Muscle layer of colon (tissue), 2 donors: ENCODE data around the gene ARHGAP22.
"Not testable (repeated sequence)": the region's sequence is repeated elsewhere in the genome, so short reads cannot be mapped to it uniquely, and the experiment has no call there.

Source experiments
- H3K27ac ChIP-seq: one replicate; pipeline ENCODE4 v1.7.0; 2013; ENCODE audit warnings: low read depth, mild to moderate bottlenecking, low read length, moderate library complexity
- H3K27me3 ChIP-seq, 2 donors: one replicate each; pipeline ENCODE4 v1.7.0; 2013; ENCODE audit warnings: low read length in 2 of 2, mild to moderate bottlenecking in 2 of 2; ENCODE audit not compliant: insufficient read depth in 2 of 2, control insufficient read depth in 1 of 2
- H3K36me3 ChIP-seq: one replicate; pipeline ENCODE4 v1.7.0; 2013; ENCODE audit warnings: mild to moderate bottlenecking, low read length; ENCODE audit not compliant: insufficient read depth
- H3K4me1 ChIP-seq: one replicate; pipeline ENCODE4 v1.7.0; 2013; ENCODE audit warnings: mild to moderate bottlenecking, low read length; ENCODE audit not compliant: insufficient read depth
- H3K4me3 ChIP-seq, 2 donors: one replicate each; pipeline ENCODE4 v1.7.0; 2013; ENCODE audit warnings: low read length in 2 of 2, low read depth in 1 of 2, mild to moderate bottlenecking in 1 of 2, moderate library complexity in 1 of 2
- H3K9ac ChIP-seq: one replicate; pipeline ENCODE4 v1.7.0; 2013; ENCODE audit warnings: low read length
- H3K9me3 ChIP-seq: one replicate; pipeline ENCODE4 v1.7.0; 2013; ENCODE audit warnings: mild to moderate bottlenecking, low read length
- donor health status: abdominal sarcoma.
- donor health status: Adenocarcinoma of cecum.

ARHGAP22 gene

GRCh38 chr10:48641099-48641690 lies 36.3 kb upstream of the ARHGAP22 start:
- not testable (repeated sequence) for H3K4me1 ChIP-seq, H3K4me3 ChIP-seq, H3K9ac ChIP-seq, H3K27me3 ChIP-seq, H3K27ac ChIP-seq, H3K36me3 ChIP-seq, H3K9me3 ChIP-seq

GRCh38 chr10:48640326-48640725 lies 35.5 kb upstream of the ARHGAP22 start:
- Histone ChIP-seq H3K27me3 (no peaks in the 10 kb centered on the region), H3K27ac (no peak overlapping the region), H3K9ac (no peak overlapping the region), H3K4me1 (no peaks in the 10 kb centered on the region), H3K9me3 (no peaks in the 10 kb centered on the region), H3K4me3 (no peak overlapping the region), H3K36me3 (no peaks in the 10 kb centered on the region)

GRCh38 chr10:48639632-48640031 lies 34.8 kb upstream of the ARHGAP22 start:
- H3K4me1 ChIP-seq = peaks cover 7% of the 10 kb centered on the region
- H3K27me3 ChIP-seq = no peaks in the 10 kb centered on the region
- no peak overlapping the region for H3K27ac ChIP-seq
- H3K9me3 ChIP-seq = no peaks in the 10 kb centered on the region
- no peak overlapping the region for H3K9ac ChIP-seq
- no peak overlapping the region for H3K4me3 ChIP-seq
- H3K36me3 ChIP-seq = no peaks in the 10 kb centered on the region

- Histone ChIP-seq H3K9me3 (no peaks in the 10 kb centered on the region), H3K36me3 (no peaks in the 10 kb centered on the region), H3K27me3 (no peaks in the 10 kb centered on the region), H3K4me1 (peaks cover 8% of the 10 kb centered on the region), H3K4me3 (no peak overlapping the region), H3K27ac (no peak overlapping the region), H3K9ac (no peak overlapping the region)
Observed at GRCh38 chr10:48638739-48639527, 34.1 kb upstream of the ARHGAP22 start.

- no peak overlapping the region for H3K4me3 ChIP-seq
- H3K27me3 ChIP-seq = no peaks in the 10 kb centered on the region
- no peaks in the 10 kb centered on the region for H3K36me3 ChIP-seq
- H3K9me3 ChIP-seq = no peaks in the 10 kb centered on the region
- no peak overlapping the region for H3K9ac ChIP-seq
- peaks cover 8% of the 10 kb centered on the region for H3K4me1 ChIP-seq
- H3K27ac ChIP-seq = no peak overlapping the region
Observed at GRCh38 chr10:48638158-48638557, 33.3 kb upstream of the ARHGAP22 start.

- H3K9me3 ChIP-seq = no peaks in the 10 kb centered on the region
- no peaks in the 10 kb centered on the region for H3K27me3 ChIP-seq
- no peak overlapping the region for H3K4me3 ChIP-seq
- no peaks in the 10 kb centered on the region for H3K36me3 ChIP-seq
- no peak overlapping the region for H3K27ac ChIP-seq
- peaks cover 8% of the 10 kb centered on the region for H3K4me1 ChIP-seq
- no peak overlapping the region for H3K9ac ChIP-seq
Observed at GRCh38 chr10:48636901-48637300, 32.0 kb upstream of the ARHGAP22 start.

GRCh38 chr10:48636231-48636630 lies 31.4 kb upstream of the ARHGAP22 start:
- Histone ChIP-seq H3K9me3 (no peaks in the 10 kb centered on the region), H3K4me1 (peaks cover 8% of the 10 kb centered on the region), H3K27me3 (no peaks in the 10 kb centered on the region), H3K27ac (no peak overlapping the region), H3K9ac (no peak overlapping the region), H3K36me3 (no peaks in the 10 kb centered on the region), H3K4me3 (no peak overlapping the region)

GRCh38 chr10:48634984-48635557 lies 30.2 kb upstream of the ARHGAP22 start:
- no peaks in the 10 kb centered on the region for H3K36me3 ChIP-seq
- H3K9ac ChIP-seq = no peak overlapping the region
- no peak overlapping the region for H3K4me3 ChIP-seq
- H3K27ac ChIP-seq = no peak overlapping the region
- H3K4me1 ChIP-seq = peaks cover 8% of the 10 kb centered on the region
- no peaks in the 10 kb centered on the region for H3K27me3 ChIP-seq
- no peaks in the 10 kb centered on the region for H3K9me3 ChIP-seq

GRCh38 chr10:48634198-48634983 lies 29.5 kb upstream of the ARHGAP22 start:
- Histone ChIP-seq H3K9ac (no peak overlapping the region), H3K27me3 (no peaks in the 10 kb centered on the region), H3K9me3 (no peaks in the 10 kb centered on the region), H3K4me3 (no peak overlapping the region), H3K4me1 (peaks cover 8% of the 10 kb centered on the region), H3K27ac (no peak overlapping the region), H3K36me3 (no peaks in the 10 kb centered on the region)

- peaks cover 8% of the 10 kb centered on the region for H3K4me1 ChIP-seq
- H3K27ac ChIP-seq = no peak overlapping the region
- no peak overlapping the region for H3K4me3 ChIP-seq
- no peaks in the 10 kb centered on the region for H3K36me3 ChIP-seq
- no peaks in the 10 kb centered on the region for H3K9me3 ChIP-seq
- no peak overlapping the region for H3K9ac ChIP-seq
- H3K27me3 ChIP-seq = no peaks in the 10 kb centered on the region
Observed at GRCh38 chr10:48633381-48634197, 28.7 kb upstream of the ARHGAP22 start.

- no peak overlapping the region for H3K27ac ChIP-seq
- H3K9ac ChIP-seq = no peak overlapping the region
- H3K9me3 ChIP-seq = no peaks in the 10 kb centered on the region
Observed at GRCh38 chr10:48632166-48632565, 27.3 kb upstream of the ARHGAP22 start.

More at GRCh38 chr10:48632166-48632565, 27.3 kb upstream of the ARHGAP22 start:
- Histone ChIP-seq H3K4me3 (no peak overlapping the region), H3K27me3 (no peaks in the 10 kb centered on the region), H3K36me3 (no peaks in the 10 kb centered on the region), H3K4me1 (peaks cover 8% of the 10 kb centered on the region)
